Measurements from ENCODE around the gene MLPH. TPM values are rescaled to one million over a fixed set of nuclear protein-coding genes. Genes with fewer than 3 reads are reported as not detected.

Gene MLPH
- total RNA-seq, 1 donor from 2014 or later: 91.0 TPM

DNA sequence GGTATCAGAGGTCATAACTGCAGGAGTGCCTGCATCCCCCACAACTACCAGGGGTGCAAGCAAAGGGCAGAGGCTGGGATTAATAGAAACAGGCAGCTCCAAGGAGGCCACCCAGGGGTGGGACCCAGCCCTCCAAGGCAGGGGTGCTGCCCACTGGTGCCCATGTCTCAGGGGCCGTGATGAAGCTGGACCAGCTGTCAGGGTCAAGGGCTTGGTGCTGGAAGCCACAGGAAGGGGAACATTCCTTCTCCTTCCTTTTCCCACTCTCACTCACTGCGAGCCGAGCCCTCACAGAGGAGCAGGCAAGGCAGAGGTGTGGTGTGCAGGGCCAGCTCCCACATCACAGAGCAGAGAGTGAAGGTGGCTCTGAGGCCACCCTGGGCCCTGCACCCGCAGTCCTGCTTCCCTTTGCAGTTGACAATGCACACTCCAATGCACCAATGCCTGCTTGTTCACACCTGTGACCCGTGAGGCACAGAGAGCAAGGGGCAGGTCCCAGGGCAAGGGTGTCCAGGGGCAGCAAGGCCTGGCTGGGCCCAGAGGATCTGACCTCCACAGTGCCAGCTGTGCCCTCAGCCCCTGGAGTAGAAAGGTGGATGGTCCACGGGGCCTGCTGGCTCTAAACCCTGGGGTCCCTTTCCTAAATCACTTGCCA lies 28.7 kb downstream of the MLPH start:
- H3K9me3 ChIP-seq: no peaks in the 10 kb centered on the region
- H3K36me3 ChIP-seq: no peaks in the 10 kb centered on the region
- TF ChIP-seq, protein P1, sequence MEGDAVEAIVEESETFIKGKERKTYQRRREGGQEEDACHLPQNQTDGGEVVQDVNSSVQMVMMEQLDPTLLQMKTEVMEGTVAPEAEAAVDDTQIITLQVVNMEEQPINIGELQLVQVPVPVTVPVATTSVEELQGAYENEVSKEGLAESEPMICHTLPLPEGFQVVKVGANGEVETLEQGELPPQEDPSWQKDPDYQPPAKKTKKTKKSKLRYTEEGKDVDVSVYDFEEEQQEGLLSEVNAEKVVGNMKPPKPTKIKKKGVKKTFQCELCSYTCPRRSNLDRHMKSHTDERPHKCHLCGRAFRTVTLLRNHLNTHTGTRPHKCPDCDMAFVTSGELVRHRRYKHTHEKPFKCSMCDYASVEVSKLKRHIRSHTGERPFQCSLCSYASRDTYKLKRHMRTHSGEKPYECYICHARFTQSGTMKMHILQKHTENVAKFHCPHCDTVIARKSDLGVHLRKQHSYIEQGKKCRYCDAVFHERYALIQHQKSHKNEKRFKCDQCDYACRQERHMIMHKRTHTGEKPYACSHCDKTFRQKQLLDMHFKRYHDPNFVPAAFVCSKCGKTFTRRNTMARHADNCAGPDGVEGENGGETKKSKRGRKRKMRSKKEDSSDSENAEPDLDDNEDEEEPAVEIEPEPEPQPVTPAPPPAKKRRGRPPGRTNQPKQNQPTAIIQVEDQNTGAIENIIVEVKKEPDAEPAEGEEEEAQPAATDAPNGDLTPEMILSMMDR (IDR thresholded peaks at IDR 0.05): no peak
- H3K4me1 ChIP-seq: no peaks in the 10 kb centered on the region
- DNase-seq (ENCODE audit: low spot score in 2 of 2): no peak
- intact Hi-C loops (cut with DNase I): loop anchor here (10.0 kb wide), 1 partner anchor 259 kb away; no protein-coding TSS in a partner anchor
- no peaks in the 10 kb centered on the region for H3K27me3 ChIP-seq
- H3K27ac ChIP-seq: no peak overlapping the region
- H3K4me3 ChIP-seq: no peak overlapping the region

DNA sequence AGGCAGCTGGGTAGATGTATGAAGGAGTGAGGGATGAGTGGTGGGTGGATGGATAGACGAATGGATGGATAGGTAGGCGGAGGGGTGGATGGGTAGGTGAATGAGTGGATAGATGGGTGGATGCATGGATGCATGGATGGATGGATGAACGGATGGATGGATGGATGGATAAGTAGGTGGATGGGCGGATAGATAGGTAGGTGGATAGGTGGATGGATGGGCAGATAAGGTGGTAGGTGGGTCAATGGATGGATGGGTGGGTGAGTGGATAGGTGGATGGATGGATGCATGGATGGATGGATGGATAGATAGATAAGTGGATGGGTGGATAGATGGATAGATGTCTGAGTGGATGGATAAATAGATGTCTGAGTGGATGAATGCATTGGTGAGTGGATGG lies 30.1 kb downstream of the MLPH start:
- intact Hi-C loops (cut with DNase I): loop anchor here (10.0 kb wide), 1 partner anchor 258 kb away; no protein-coding TSS in a partner anchor
- no peaks in the 10 kb centered on the region for H3K27me3 ChIP-seq
- TF ChIP-seq, protein P1 (IDR thresholded peaks at IDR 0.05): no peak
- no peak for DNase-seq (ENCODE audit: low spot score in 2 of 2)
- no peaks in the 10 kb centered on the region for H3K36me3 ChIP-seq
- H3K9me3 ChIP-seq: no peaks in the 10 kb centered on the region
- H3K4me3 ChIP-seq: no peak overlapping the region
- no peaks in the 10 kb centered on the region for H3K4me1 ChIP-seq
- H3K27ac ChIP-seq: no peak overlapping the region

DNA sequence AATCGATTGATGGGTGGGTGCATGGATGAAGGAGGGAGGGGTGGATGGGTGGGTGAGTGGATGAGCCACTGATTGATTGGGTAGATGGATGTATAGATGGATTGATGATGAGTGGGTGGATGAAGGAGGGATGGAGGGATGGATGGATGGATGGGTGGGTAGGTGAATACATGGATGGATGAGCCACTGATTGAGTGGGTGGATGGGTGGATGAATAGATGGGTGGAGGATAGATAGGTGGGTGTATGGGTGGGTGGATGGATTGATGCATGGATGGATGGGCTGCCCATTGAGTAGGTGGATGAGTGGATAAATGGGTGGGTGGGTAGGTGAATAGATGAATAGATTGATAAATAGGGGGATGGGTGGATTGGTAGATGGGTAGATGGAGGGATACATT lies 30.9 kb downstream of the MLPH start:
- no peak for DNase-seq (ENCODE audit: low spot score in 2 of 2)
- intact Hi-C loops (cut with DNase I): loop anchor here (10.0 kb wide), 1 partner anchor 257 kb away; no protein-coding TSS in a partner anchor
- no peak overlapping the region for H3K4me3 ChIP-seq
- H3K9me3 ChIP-seq: no peaks in the 10 kb centered on the region
- H3K36me3 ChIP-seq: no peaks in the 10 kb centered on the region
- TF ChIP-seq, protein P1 (IDR thresholded peaks at IDR 0.05): no peak
- no peak overlapping the region for H3K27ac ChIP-seq
- no peaks in the 10 kb centered on the region for H3K27me3 ChIP-seq
- H3K4me1 ChIP-seq: no peaks in the 10 kb centered on the region

DNA sequence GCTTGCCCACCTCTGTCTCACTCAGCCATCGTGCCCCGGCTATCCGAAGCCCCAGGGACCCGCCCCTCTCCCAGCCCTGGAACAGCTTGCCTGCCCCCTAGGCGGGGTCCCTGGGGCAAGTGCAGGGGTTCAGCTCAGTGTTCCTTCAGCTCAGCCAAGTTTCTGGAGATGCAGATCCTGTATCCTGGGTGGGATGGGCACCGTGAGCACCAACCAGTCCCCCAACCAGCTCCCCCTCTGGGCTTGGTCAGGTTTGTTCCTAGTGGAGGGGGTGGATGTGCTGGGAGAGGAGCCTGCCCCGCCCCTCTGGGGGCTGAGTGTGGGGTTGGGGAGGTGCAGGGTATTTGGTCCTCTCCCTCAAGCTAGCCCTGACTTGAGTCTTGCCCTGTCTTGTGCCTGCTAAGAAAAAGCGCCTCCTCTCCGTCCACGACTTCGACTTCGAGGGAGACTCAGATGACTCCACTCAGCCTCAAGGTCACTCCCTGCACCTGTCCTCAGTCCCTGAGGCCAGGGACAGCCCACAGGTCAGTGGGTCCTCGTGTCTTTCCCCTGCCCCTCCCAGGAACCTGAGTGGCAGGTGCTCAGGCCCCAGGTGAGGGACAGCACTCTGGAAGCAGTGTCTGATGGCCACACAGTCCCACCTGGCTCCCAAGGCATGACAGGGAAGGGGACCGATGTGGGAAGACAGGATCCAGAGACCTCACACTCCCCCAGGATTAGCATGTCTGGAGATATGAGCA lies 32.6 kb downstream of the MLPH start:
- no peak for DNase-seq (ENCODE audit: low spot score in 2 of 2)
- no peaks in the 10 kb centered on the region for H3K9me3 ChIP-seq
- no peak overlapping the region for H3K27ac ChIP-seq
- TF ChIP-seq, protein P1 (IDR thresholded peaks at IDR 0.05): no peak
- no peak overlapping the region for H3K4me3 ChIP-seq
- intact Hi-C loops (cut with DNase I): loop anchor here (10.0 kb wide), 1 partner anchor 255 kb away; no protein-coding TSS in a partner anchor
- H3K36me3 ChIP-seq: no peaks in the 10 kb centered on the region
- H3K27me3 ChIP-seq: no peaks in the 10 kb centered on the region
- H3K4me1 ChIP-seq: no peaks in the 10 kb centered on the region

DNA sequence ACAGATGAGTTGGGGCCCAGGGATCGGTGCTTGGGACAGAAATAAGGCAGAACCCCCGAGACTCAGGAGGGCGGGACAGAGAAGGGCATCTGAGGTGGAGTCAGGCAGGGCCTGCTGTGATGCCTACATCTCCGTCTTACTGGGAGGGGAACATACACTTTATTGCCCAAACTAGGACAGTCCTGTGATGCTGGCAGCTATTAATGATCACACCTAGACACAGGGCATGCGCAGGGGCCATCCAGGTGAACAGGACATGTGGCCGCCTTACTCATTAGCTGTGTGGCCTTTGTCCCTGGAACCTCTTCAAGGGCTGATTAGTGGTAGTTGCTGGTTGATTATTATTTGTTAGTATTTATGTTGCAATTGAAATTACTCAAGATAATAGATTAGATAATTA lies 33.2 kb downstream of the MLPH start:
- no peaks in the 10 kb centered on the region for H3K27me3 ChIP-seq
- TF ChIP-seq, protein P1 (IDR thresholded peaks at IDR 0.05): no peak
- DNase-seq (ENCODE audit: low spot score in 2 of 2): no peak
- H3K27ac ChIP-seq: no peak overlapping the region
- H3K36me3 ChIP-seq: no peaks in the 10 kb centered on the region
- H3K4me3 ChIP-seq: no peak overlapping the region
- H3K9me3 ChIP-seq: no peaks in the 10 kb centered on the region
- intact Hi-C loops (cut with DNase I): no loop called here
- no peaks in the 10 kb centered on the region for H3K4me1 ChIP-seq

Measured in ascending aorta (tissue), 2 donors.